AG08396 (cell line): ENCODE data around the gene MLPH.

Source experiments
- DNase-seq: peaks from one replicate; pipeline ENCODE4 v3.0.0; 2012; ENCODE audit warnings: low spot score, mixed read lengths

Gene MLPH

GRCh38 chr2:237479747-237480146 lies 7.3 kb upstream of the MLPH start:
- no peak for DNase-seq

GRCh38 chr2:237480556-237480955 lies 6.5 kb upstream of the MLPH start:
- DNase-seq = no peak

- DNase-seq = no peak
Observed at GRCh38 chr2:237480988-237481525, 6.0 kb upstream of the MLPH start.

GRCh38 chr2:237482485-237482884 lies 4.6 kb upstream of the MLPH start:
- no peak for DNase-seq

- DNase-seq = peak; percentile 58
Observed at GRCh38 chr2:237483018-237483731, 3.9 kb upstream of the MLPH start.

- DNase-seq = no peak
Observed at GRCh38 chr2:237485304-237485703, 1.7 kb upstream of the MLPH start.

- DNase-seq = no peak
Observed at GRCh38 chr2:237485844-237486243, 1.2 kb upstream of the MLPH start.

- no peak for DNase-seq
Observed at GRCh38 chr2:237486334-237486818, 675 bp upstream of the MLPH start.

- no peak for DNase-seq
Observed at GRCh38 chr2:237487496-237487895, 445 bp downstream of the MLPH start.

- DNase-seq = no peak
Observed at GRCh38 chr2:237488295-237488694, 1.2 kb downstream of the MLPH start.

- no peak for DNase-seq
Observed at GRCh38 chr2:237488901-237489860, 2.1 kb downstream of the MLPH start.

- DNase-seq = no peak
Observed at GRCh38 chr2:237490009-237490711, 3.1 kb downstream of the MLPH start.

- DNase-seq = no peak
Observed at GRCh38 chr2:237490795-237491194, 3.7 kb downstream of the MLPH start.

GRCh38 chr2:237491515-237492118 lies 4.6 kb downstream of the MLPH start:
- DNase-seq = no peak

GRCh38 chr2:237492137-237492890 lies 5.3 kb downstream of the MLPH start:
- DNase-seq = no peak

- DNase-seq = no peak
Observed at GRCh38 chr2:237494066-237494465, 7.0 kb downstream of the MLPH start.

- DNase-seq = no peak
Observed at GRCh38 chr2:237495521-237496117, 8.6 kb downstream of the MLPH start.

- DNase-seq = no peak
Observed at GRCh38 chr2:237496428-237496827, 9.4 kb downstream of the MLPH start.

- DNase-seq = no peak
Observed at GRCh38 chr2:237497009-237497837, 10.2 kb downstream of the MLPH start.

- DNase-seq = no peak
Observed at GRCh38 chr2:237497838-237498186, 10.8 kb downstream of the MLPH start.
